Type B pancreatic cell (in vitro differentiated cells): ENCODE data around the gene LACC1. TPM values are rescaled to one million over a fixed set of nuclear protein-coding genes. Genes with fewer than 3 reads are reported as not detected.

Source experiments
- DNase-seq: peaks from one replicate; pipeline ENCODE4 v3.0.0; 2021; ENCODE audit warnings: mixed read lengths; ENCODE audit not compliant: unreplicated experiment; ENCODE audit errors: extremely low spot score
- H3K27ac Mint-ChIP-seq: 2 replicates; pipeline ENCODE4 v1.8.0; 2021; ENCODE audit warnings: mild to moderate bottlenecking, mixed read lengths
- H3K27me3 Mint-ChIP-seq: 2 replicates; pipeline ENCODE4 v1.8.0; 2021; ENCODE audit warnings: mixed read lengths
- H3K36me3 Mint-ChIP-seq: 2 replicates; pipeline ENCODE4 v1.8.0; 2021; ENCODE audit warnings: mixed read lengths
- H3K4me1 Mint-ChIP-seq: one replicate; pipeline ENCODE4 v1.8.0; 2021; ENCODE audit warnings: mixed read lengths; ENCODE audit not compliant: unreplicated experiment
- H3K4me3 Mint-ChIP-seq: 2 replicates; pipeline ENCODE4 v1.8.0; 2021; ENCODE audit warnings: mild to moderate bottlenecking, mixed read lengths
- H3K9me3 Mint-ChIP-seq: 2 replicates; pipeline ENCODE4 v1.8.0; 2021; ENCODE audit warnings: mixed read lengths
- CTCF ChIP-seq: fragments of 200-600 bp; sonication (generic); conservative IDR thresholded peaks from 2 replicates; pipeline ENCODE4 v1.5.0; 2021; ENCODE audit warnings: antibody characterized with exemption, mild to moderate bottlenecking
- total RNA-seq: library from RNA; stranded (reverse); gene quantifications from 2 replicates; pipeline ENCODE4 v1.2.1, GENCODE V29; 2021; ENCODE audit warnings: low replicate concordance

The LACC1 gene
- total RNA-seq, 1 donor from 2014 or later: 4.4 TPM

DNA sequence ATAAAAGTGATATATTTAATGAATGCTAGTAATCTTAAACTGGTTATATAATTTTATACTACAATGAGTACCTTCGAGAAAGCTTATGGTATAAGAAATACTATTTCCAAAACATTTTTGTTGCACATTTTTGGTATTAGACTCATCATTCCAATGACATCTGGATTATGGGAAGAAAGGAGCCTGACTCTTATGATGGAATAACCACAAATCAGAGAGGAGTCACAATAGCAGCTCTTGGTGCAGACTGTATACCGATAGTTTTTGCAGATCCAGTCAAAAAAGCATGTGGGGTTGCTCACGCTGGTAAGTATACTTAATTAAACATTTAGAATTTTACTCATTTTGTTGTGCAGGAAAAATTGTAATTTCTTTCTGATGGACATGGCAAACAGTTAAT is 3.9 kb downstream of the LACC1 start:
- DNase-seq: no peak

GRCh38 chr13:43884222-43884621 is 4.5 kb downstream of the LACC1 start:
- Mint-ChIP-seq H3K27me3 (peaks cover 22% of the 10 kb centered on the region), H3K27ac (no peak overlapping the region), H3K9me3 (no peaks in the 10 kb centered on the region), H3K4me1 (no peaks in the 10 kb centered on the region), H3K36me3 (peaks cover 3% of the 10 kb centered on the region), H3K4me3 (no peak overlapping the region)
- no peak for DNase-seq
- TF ChIP-seq CTCF: no peak

More for the DNA sequence above, 3.9 kb downstream of the LACC1 start:
- Mint-ChIP-seq H3K36me3 (peaks cover 3% of the 10 kb centered on the region), H3K9me3 (no peaks in the 10 kb centered on the region), H3K27ac (no peak overlapping the region), H3K4me3 (no peak overlapping the region), H3K27me3 (peaks cover 22% of the 10 kb centered on the region), H3K4me1 (peaks cover 1% of the 10 kb centered on the region)
- no peak for TF ChIP-seq CTCF

GRCh38 chr13:43894438-43894837 is 14.7 kb downstream of the LACC1 start:
- peak; percentile 69 for TF ChIP-seq CTCF
- Mint-ChIP-seq H3K36me3 (no peaks in the 10 kb centered on the region), H3K9me3 (peaks cover 3% of the 10 kb centered on the region), H3K4me3 (no peak overlapping the region), H3K27ac (no peak overlapping the region), H3K27me3 (no peaks in the 10 kb centered on the region), H3K4me1 (peaks cover 14% of the 10 kb centered on the region)
- no peak for DNase-seq

- Mint-ChIP-seq H3K4me3 (peak overlapping the region; percentile 32), H3K36me3 (no peaks in the 10 kb centered on the region), H3K9me3 (peaks cover 3% of the 10 kb centered on the region), H3K4me1 (peaks cover 14% of the 10 kb centered on the region), H3K27me3 (no peaks in the 10 kb centered on the region), H3K27ac (peak overlapping the region; percentile 81)
- TF ChIP-seq CTCF: no peak
- DNase-seq: no peak
Measured at GRCh38 chr13:43895940-43896339, 16.2 kb downstream of the LACC1 start.

DNA sequence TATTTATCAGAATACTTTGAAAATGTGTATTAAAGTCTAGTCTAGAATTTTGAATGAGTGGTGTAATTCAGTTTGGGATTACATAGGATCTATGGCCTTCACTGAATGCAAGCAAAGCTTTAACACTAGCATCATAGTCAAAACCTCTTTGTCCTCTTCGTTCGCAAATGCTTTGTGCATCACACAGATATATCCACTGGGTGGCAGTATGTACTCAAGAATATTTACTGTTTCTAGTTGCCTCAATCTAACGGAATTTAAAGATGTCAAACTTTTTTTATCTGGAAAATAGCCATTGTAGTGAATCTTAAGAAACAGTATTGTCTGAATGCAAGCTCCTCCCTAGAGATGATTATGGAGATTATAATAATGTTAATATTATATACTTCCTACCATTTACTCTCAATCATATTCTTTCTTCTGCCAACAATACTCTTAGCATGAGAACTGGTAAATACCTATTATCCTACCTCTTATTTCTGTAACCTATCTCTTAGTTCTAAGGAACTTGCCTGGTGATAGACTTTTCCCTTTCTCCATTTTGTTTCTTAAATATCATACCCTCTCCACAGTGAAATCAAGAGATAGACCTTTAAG is 25.8 kb downstream of the LACC1 start:
- H3K9me3 Mint-ChIP-seq: no peaks in the 10 kb centered on the region
- no peak overlapping the region for H3K4me3 Mint-ChIP-seq
- no peak overlapping the region for H3K27ac Mint-ChIP-seq
- DNase-seq: no peak
- H3K36me3 Mint-ChIP-seq: no peaks in the 10 kb centered on the region
- peaks cover 20% of the 10 kb centered on the region for H3K4me1 Mint-ChIP-seq
- TF ChIP-seq CTCF: peak; percentile 95
- peaks cover 3% of the 10 kb centered on the region for H3K27me3 Mint-ChIP-seq
